GM04503 (cell line): ENCODE measurements around the gene GCGR.

Experiments used
- DNase-seq: peaks from one replicate; pipeline ENCODE4 v3.0.0-alpha.2; 2012; ENCODE audit warnings: low read depth

The GCGR gene

GRCh38 chr17:81803728-81804558 is at the start of gene GCGR:
Gene GCGR, plus strand, starts transcription at chr17:81804150. Its CDS starts 4,869 bp downstream, at chr17:81809019.
- DNase-seq = no peak

GRCh38 chr17:81792675-81793615 is 11.0 kb upstream of the GCGR start:
- DNase-seq = no peak

- no peak for DNase-seq
Observed at GRCh38 chr17:81794074-81794476, 9.9 kb upstream of the GCGR start.

GRCh38 chr17:81794509-81794908 is 9.4 kb upstream of the GCGR start:
- no peak for DNase-seq

GRCh38 chr17:81801327-81801726 is 2.6 kb upstream of the GCGR start:
- DNase-seq = no peak

- no peak for DNase-seq
Observed at GRCh38 chr17:81802048-81802758, 1.7 kb upstream of the GCGR start.

- no peak for DNase-seq
Observed at GRCh38 chr17:81802856-81803643, 900 bp upstream of the GCGR start.

- DNase-seq = no peak
Observed at GRCh38 chr17:81804559-81805399, 829 bp downstream of the GCGR start.

- no peak for DNase-seq
Observed at GRCh38 chr17:81805707-81806460, 1.9 kb downstream of the GCGR start.

GRCh38 chr17:81806461-81807209 is 2.7 kb downstream of the GCGR start:
- DNase-seq = no peak

- DNase-seq = no peak
Observed at GRCh38 chr17:81807210-81807719, 3.3 kb downstream of the GCGR start.

GRCh38 chr17:81807839-81808238 is 3.9 kb downstream of the GCGR start:
- no peak for DNase-seq

- DNase-seq = no peak
Observed at GRCh38 chr17:81808778-81809555, 5.0 kb downstream of the GCGR start.

- no peak for DNase-seq
Observed at GRCh38 chr17:81809556-81809998, 5.6 kb downstream of the GCGR start.

GRCh38 chr17:81810476-81810875 is 6.5 kb downstream of the GCGR start:
- no peak for DNase-seq

GRCh38 chr17:81810892-81811704 is 7.1 kb downstream of the GCGR start:
- no peak for DNase-seq
